Stomach (tissue), 9 donors: ENCODE data around the gene DNAJC22. TPM values are rescaled to one million over a fixed set of nuclear protein-coding genes. Genes with fewer than 3 reads are reported as not detected.

Experiments
- DNase-seq, 2 donors: peaks; one replicate each; pipeline versions ENCODE4 v3.0.0 to v3.0.0-alpha.2; 2013 to 2019
- H3K27ac ChIP-seq, 5 donors: fragments of 200-600 bp in 4 of 5; sonication (generic) in 4 of 5; one replicate each; pipeline ENCODE4 v1.5.1; 2013 to 2019; ENCODE audit warnings: mild to moderate bottlenecking in 1 of 5, moderate library complexity in 1 of 5
- H3K27me3 ChIP-seq, 3 donors: fragments of 200-600 bp; sonication (generic); one replicate each; pipeline ENCODE4 v1.5.1; 2017 to 2019; ENCODE audit warnings: mixed run types in 1 of 3
- H3K36me3 ChIP-seq, 4 donors: fragments of 200-600 bp; sonication (generic); 1 replicate in 3 of 4; 2 replicates in 1 of 4; pipeline ENCODE4 v1.5.1; 2016 to 2019
- H3K4me1 ChIP-seq, 4 donors: fragments of 200-600 bp; sonication (generic); one replicate each; pipeline ENCODE4 v1.5.1; 2016 to 2019
- H3K4me3 ChIP-seq, 4 donors: fragments of 200-600 bp; sonication (generic) in 3 of 4; one replicate each; pipeline ENCODE4 v1.5.1; 2016 to 2019; ENCODE audit warnings: mild to moderate bottlenecking in 1 of 4
- H3K9me3 ChIP-seq, 4 donors: fragments of 200-600 bp; sonication (generic); one replicate each; pipeline ENCODE4 v1.5.1; 2016 to 2019
- EP300 ChIP-seq: sonication (generic); formaldehyde crosslinking; IDR thresholded peaks from one replicate; pipeline ENCODE4 v1.6.1; 2017; ENCODE audit warnings: antibody characterized with exemption
- POLR2A ChIP-seq, 4 donors: fragments of 450-650 bp; IDR thresholded peaks; one replicate each; pipeline ENCODE4 v1.6.1; 2016; ENCODE audit warnings: antibody characterized with exemption in 4 of 4, control low read depth in 2 of 4, mild to moderate bottlenecking in 1 of 4, moderate library complexity in 1 of 4
- POLR2AphosphoS5 ChIP-seq, 3 donors: sonication (generic); formaldehyde crosslinking; IDR thresholded peaks; one replicate each; pipeline ENCODE4 v1.6.1; 2016; ENCODE audit warnings: antibody characterized with exemption in 3 of 3
- WGBS, 5 donors: extraction: QIAGEN DNeasy Blood & Tissue Kit in 3 of 5; methylation state at CpG; one replicate each; pipeline versions ENCODE4 v1.1.5 to v1.1.7; 2013 to 2018; 5-methylcytosine and 5-hydroxymethylcytosine counted together
- intact Hi-C: fragments of 100-400 bp; cut with DNase I; formaldehyde crosslinking; loops from one replicate; pipeline ENCODE4 v1.15.1; 2023; ENCODE audit warnings: low total_unique reads
- polyA plus RNA-seq, 3 donors: library from polyadenylated mRNA; stranded (reverse); fragments of 200-250 nt; gene quantifications; one replicate each; pipeline ENCODE4 v1.2.3, GENCODE V29; 2013
- total RNA-seq, 5 donors: library from RNA; depleted of rRNA; stranded (reverse); fragments of >200 nt; gene quantifications; one replicate each; pipeline versions ENCODE4 v1.1.0 to v1.2.3, GENCODE V29; 2014 to 2016
- TF ChIP-seq, protein P1 (sequence below), 7 experiments: fragments of 450-650 bp in 4 of 7; fragments of 200-600 bp in 3 of 7; sonication (generic) in 3 of 7; IDR thresholded peaks; one replicate each; pipeline ENCODE4 v1.5.1; 2016 to 2019; ENCODE audit warnings: antibody characterized with exemption in 7 of 7, control low read depth in 2 of 7, mild to moderate bottlenecking in 1 of 7
- donor health status: healthy with polysubstance abuse.
- donor health status: Bipolar disorder and iron deficiency.
- donor health status: healthy.

The DNAJC22 gene
- total and polyA plus RNA-seq, 8 donors = 1.5 to 54.7 (median 3.1) TPM; not detected in 1

GRCh38 chr12:49357103-49357678, 10.5 kb downstream of the DNAJC22 start:
- Histone ChIP-seq H3K27ac (no peak overlapping the region), H3K9me3 (no peaks in the 10 kb centered on the region), H3K27me3 (peaks cover 0 to 33% (median 0%) of the 10 kb centered on the region in 3 donors), H3K36me3 (no peaks in the 10 kb centered on the region), H3K4me1 (peaks cover 0 to 6% (median 5%) of the 10 kb centered on the region in 4 donors), H3K4me3 (no peak overlapping the region)
- 14 to 17% (median 15%) methylated on average over 3 of the region's 3 CpGs for WGBS, 5 donors
- TF ChIP-seq, protein P1, sequence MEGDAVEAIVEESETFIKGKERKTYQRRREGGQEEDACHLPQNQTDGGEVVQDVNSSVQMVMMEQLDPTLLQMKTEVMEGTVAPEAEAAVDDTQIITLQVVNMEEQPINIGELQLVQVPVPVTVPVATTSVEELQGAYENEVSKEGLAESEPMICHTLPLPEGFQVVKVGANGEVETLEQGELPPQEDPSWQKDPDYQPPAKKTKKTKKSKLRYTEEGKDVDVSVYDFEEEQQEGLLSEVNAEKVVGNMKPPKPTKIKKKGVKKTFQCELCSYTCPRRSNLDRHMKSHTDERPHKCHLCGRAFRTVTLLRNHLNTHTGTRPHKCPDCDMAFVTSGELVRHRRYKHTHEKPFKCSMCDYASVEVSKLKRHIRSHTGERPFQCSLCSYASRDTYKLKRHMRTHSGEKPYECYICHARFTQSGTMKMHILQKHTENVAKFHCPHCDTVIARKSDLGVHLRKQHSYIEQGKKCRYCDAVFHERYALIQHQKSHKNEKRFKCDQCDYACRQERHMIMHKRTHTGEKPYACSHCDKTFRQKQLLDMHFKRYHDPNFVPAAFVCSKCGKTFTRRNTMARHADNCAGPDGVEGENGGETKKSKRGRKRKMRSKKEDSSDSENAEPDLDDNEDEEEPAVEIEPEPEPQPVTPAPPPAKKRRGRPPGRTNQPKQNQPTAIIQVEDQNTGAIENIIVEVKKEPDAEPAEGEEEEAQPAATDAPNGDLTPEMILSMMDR (IDR thresholded peaks at IDR 0.05) = peak in 3 of 7 experiments; percentile 28 to 42 (median 34)
- no peak for TF ChIP-seq POLR2A (IDR thresholded peaks at IDR 0.05)
- TF ChIP-seq EP300 = no peak
- no peak for TF ChIP-seq POLR2AphosphoS5 (IDR thresholded peaks at IDR 0.05)
- intact Hi-C loops = no loop called here
- peak in 1 of 2 donors; percentile 55 for DNase-seq

- TF ChIP-seq, protein P1 (IDR thresholded peaks at IDR 0.05) = peak in 5 of 7 experiments; percentile 66 to 77 (median 74)
- peak in 1 of 3 donors; percentile 7 for TF ChIP-seq POLR2AphosphoS5 (IDR thresholded peaks at IDR 0.05)
- TF ChIP-seq EP300 = no peak
- peaks cover 0 to 6% (median 5%) of the 10 kb centered on the region in 4 donors for H3K4me1 ChIP-seq
- H3K4me3 ChIP-seq = no peak overlapping the region
- 16 to 29% (median 24%) methylated on average over 7 of the region's 7 CpGs for WGBS, 5 donors
- intact Hi-C loops = no loop called here
- no peaks in the 10 kb centered on the region for H3K36me3 ChIP-seq
- no peak overlapping the region for H3K27ac ChIP-seq
- peaks cover 0 to 18% (median 0%) of the 10 kb centered on the region in 3 donors for H3K27me3 ChIP-seq
- H3K9me3 ChIP-seq = no peaks in the 10 kb centered on the region
- DNase-seq = peak; percentile 53 to 89
Measured at GRCh38 chr12:49358483-49359141, 11.9 kb downstream of the DNAJC22 start.

DNA sequence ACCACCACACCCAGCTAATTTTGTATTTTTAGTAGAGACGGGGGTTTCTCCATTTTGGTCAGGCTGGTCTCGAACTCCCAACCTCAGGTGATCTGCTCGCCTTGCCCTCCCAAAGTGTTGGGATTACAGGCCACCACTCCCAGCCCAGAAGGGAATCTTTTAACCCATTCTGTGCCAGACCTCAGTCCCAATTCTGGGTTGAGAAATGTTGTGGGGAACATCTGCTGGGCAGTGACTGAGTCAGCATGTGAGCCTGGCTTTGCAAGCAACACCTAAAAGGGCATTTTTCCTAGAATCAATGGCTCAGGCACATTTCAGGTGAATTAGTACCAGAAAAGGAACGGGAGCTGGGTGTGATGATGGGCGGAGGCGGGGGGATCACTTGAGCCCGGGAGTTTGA, 13.0 kb downstream of the DNAJC22 start:
- Histone ChIP-seq H3K9me3 (no peaks in the 10 kb centered on the region), H3K4me1 (peaks cover 0 to 6% (median 5%) of the 10 kb centered on the region in 4 donors), H3K27me3 (peaks cover 0 to 10% (median 0%) of the 10 kb centered on the region in 3 donors), H3K36me3 (no peaks in the 10 kb centered on the region), H3K27ac (no peak overlapping the region), H3K4me3 (no peak overlapping the region)
- intact Hi-C loops = loop anchor here (5.0 kb wide), 1 partner anchor 158 kb away; no protein-coding TSS in a partner anchor
- TF ChIP-seq, protein P1 (IDR thresholded peaks at IDR 0.05) = no peak
- TF ChIP-seq POLR2A (IDR thresholded peaks at IDR 0.05) (no peak), POLR2AphosphoS5 (IDR thresholded peaks at IDR 0.05) (no peak), EP300 (no peak)
- WGBS, 5 donors = 77 to 87% (median 83%) methylated on average over 7 of the region's 7 CpGs
- DNase-seq = peak in 1 of 2 donors; percentile 7

- Histone ChIP-seq H3K9me3 (no peaks in the 10 kb centered on the region), H3K27me3 (peaks cover 0 to 4% (median 0%) of the 10 kb centered on the region in 3 donors), H3K36me3 (no peaks in the 10 kb centered on the region), H3K27ac (no peak overlapping the region), H3K4me3 (no peak overlapping the region), H3K4me1 (peaks cover 8 to 20% (median 14%) of the 10 kb centered on the region in 4 donors)
- 86 to 100% (median 97%) methylated on average over 1 of the region's 1 CpG for WGBS, 5 donors
- intact Hi-C loops = loop anchor here (5.0 kb wide), 1 partner anchor 155 kb away; no protein-coding TSS in a partner anchor
- TF ChIP-seq POLR2AphosphoS5 (IDR thresholded peaks at IDR 0.05) (no peak), EP300 (no peak)
- TF ChIP-seq, protein P1 (IDR thresholded peaks at IDR 0.05) = no peak
- DNase-seq = no peak
Measured at GRCh38 chr12:49362077-49362476, 15.4 kb downstream of the DNAJC22 start.
